HS-27A (cell line): ENCODE data around the gene POLR3G.

ENCODE experiments used
- DNase-seq: peaks from one replicate; pipeline ENCODE4 v3.0.0-alpha.2; 2012; ENCODE audit warnings: low read depth, missing footprints

The POLR3G gene

GRCh38 chr5:90474235-90475107, at the start of gene POLR3G, which contains the start of gene MBLAC2:
Gene POLR3G (plus strand): TSS chr5:90474864. CDS start chr5:90485568, 10,704 bp downstream.
Gene MBLAC2 (minus strand): TSS chr5:90474771. CDS start chr5:90474292, 479 bp downstream.
- DNase-seq, result peak; percentile 48

- no peak for DNase-seq
Observed at GRCh38 chr5:90434116-90434714, 40.4 kb upstream of the POLR3G start.

- no peak for DNase-seq
Observed at GRCh38 chr5:90437663-90438062, 37.0 kb upstream of the POLR3G start.

GRCh38 chr5:90438100-90438499, 36.6 kb upstream of the POLR3G start:
- no peak for DNase-seq

- DNase-seq, result no peak
Observed at GRCh38 chr5:90440644-90441043, 34.0 kb upstream of the POLR3G start.

GRCh38 chr5:90446961-90447360, 27.7 kb upstream of the POLR3G start:
- DNase-seq, result no peak

GRCh38 chr5:90461288-90461687, 13.4 kb upstream of the POLR3G start:
- no peak for DNase-seq

- no peak for DNase-seq
Observed at GRCh38 chr5:90472783-90473395, 1.8 kb upstream of the POLR3G start.

- no peak for DNase-seq
Observed at GRCh38 chr5:90473396-90474234, 1.0 kb upstream of the POLR3G start.

- no peak for DNase-seq
Observed at GRCh38 chr5:90475436-90475980, 844 bp downstream of the POLR3G start.

GRCh38 chr5:90476391-90476790, 1.7 kb downstream of the POLR3G start:
- no peak for DNase-seq

- DNase-seq, result no peak
Observed at GRCh38 chr5:90477073-90477472, 2.4 kb downstream of the POLR3G start.

GRCh38 chr5:90477621-90478215, 3.1 kb downstream of the POLR3G start:
- DNase-seq, result no peak

GRCh38 chr5:90479611-90480385, 5.1 kb downstream of the POLR3G start:
- no peak for DNase-seq

GRCh38 chr5:90480699-90481098, 6.0 kb downstream of the POLR3G start:
- DNase-seq, result no peak

GRCh38 chr5:90483206-90483605, 8.5 kb downstream of the POLR3G start:
- DNase-seq, result no peak

GRCh38 chr5:90484540-90484939, 9.9 kb downstream of the POLR3G start:
- DNase-seq, result no peak

GRCh38 chr5:90488791-90489190, 14.1 kb downstream of the POLR3G start:
- DNase-seq, result no peak

- no peak for DNase-seq
Observed at GRCh38 chr5:90494043-90494442, 19.4 kb downstream of the POLR3G start.

- no peak for DNase-seq
Observed at GRCh38 chr5:90495146-90495545, 20.5 kb downstream of the POLR3G start.

- DNase-seq, result no peak
Observed at GRCh38 chr5:90503596-90503995, 28.9 kb downstream of the POLR3G start.
